Natural killer cell (primary cell): ENCODE measurements around the gene PGPEP1. TPM values are rescaled to one million over a fixed set of nuclear protein-coding genes. Genes with fewer than 3 reads are reported as not detected.

ENCODE experiments used
- ATAC-seq, 3 donors: fragments of 150-1000 bp in 2 of 3; fragments of 200-7000 bp in 1 of 3; cut with Tn5 transposase; 1 replicate in 1 of 3; 2 replicates in 2 of 3; pipeline ENCODE4 v1.10.0; 2021; ENCODE audit warnings: mild to moderate bottlenecking in 2 of 3, moderate library complexity in 2 of 3
- DNase-seq, 2 donors: peaks; one replicate each; pipeline versions ENCODE4 v3.0.0 to v3.0.0-alpha.2; 2013 to 2021; ENCODE audit warnings: mixed read lengths in 1 of 2
- H3K27ac ChIP-seq: one replicate; pipeline ENCODE4 v1.5.1; 2013; ENCODE audit warnings: mild to moderate bottlenecking, low read length
- H3K27me3 ChIP-seq: one replicate; pipeline ENCODE4 v1.6.1; 2013; ENCODE audit warnings: low read length; ENCODE audit not compliant: control insufficient read depth, insufficient read depth
- H3K36me3 ChIP-seq: one replicate; pipeline ENCODE4 v1.6.1; 2013; ENCODE audit warnings: low read length; ENCODE audit not compliant: control insufficient read depth, insufficient read depth
- H3K4me1 ChIP-seq: one replicate; pipeline ENCODE4 v1.6.1; 2013; ENCODE audit warnings: low read length; ENCODE audit not compliant: control insufficient read depth, insufficient read depth
- H3K4me3 ChIP-seq: one replicate; pipeline ENCODE4 v1.5.1; 2013; ENCODE audit warnings: low read length
- H3K9me3 ChIP-seq: one replicate; pipeline ENCODE4 v1.6.1; 2013; ENCODE audit warnings: low read length; ENCODE audit not compliant: control insufficient read depth, insufficient read depth
- H3K27ac Mint-ChIP-seq, 2 donors: one replicate each; pipeline ENCODE4 v1.8.0; 2022; ENCODE audit warnings: mild to moderate bottlenecking in 2 of 2, mixed read lengths in 2 of 2, moderate library complexity in 1 of 2
- H3K27me3 Mint-ChIP-seq, 2 donors: one replicate each; pipeline ENCODE4 v1.8.0; 2022; ENCODE audit warnings: low read depth in 2 of 2, mixed read lengths in 2 of 2
- H3K36me3 Mint-ChIP-seq: one replicate; pipeline ENCODE4 v1.8.0; 2022; ENCODE audit warnings: mixed read lengths
- H3K4me1 Mint-ChIP-seq, 2 donors: one replicate each; pipeline ENCODE4 v1.8.0; 2022; ENCODE audit warnings: mixed read lengths in 2 of 2
- H3K4me3 Mint-ChIP-seq: one replicate; pipeline ENCODE4 v1.8.0; 2022; ENCODE audit warnings: mild to moderate bottlenecking, moderate library complexity, mixed read lengths
- H3K9me3 Mint-ChIP-seq, 2 donors: one replicate each; pipeline ENCODE4 v1.8.0; 2022; ENCODE audit warnings: mixed read lengths in 2 of 2
- WGBS: methylation state at CpG from one replicate; pipeline ENCODE4 v1.1.7; 2013; ENCODE audit warnings: missing lambda C conversion rate; ENCODE audit not compliant: insufficient coverage; 5-methylcytosine and 5-hydroxymethylcytosine counted together
- intact Hi-C: fragments of 100-400 bp; cut with micrococcal nuclease; formaldehyde crosslinking; loops from one replicate; pipeline ENCODE4 v1.14.2; 2022
- total RNA-seq, 4 donors: library from RNA; stranded (reverse); fragments of 120-200 nt in 1 of 4; gene quantifications; one replicate each; pipeline versions ENCODE4 v1.2.3 to v1.2.4, GENCODE V29; 2013 to 2022
- TF ChIP-seq, protein P1 (sequence below): fragments of 200-600 bp; IDR thresholded peaks from one replicate; pipeline ENCODE4 v1.8.0; 2022; ENCODE audit warnings: antibody characterized with exemption

Gene PGPEP1
- total RNA-seq, 3 donors from 2014 or later (not counting 1 experiment from before 2014, with no cell fraction given) = 69.1 to 73.3 (median 71.0) TPM

DNA sequence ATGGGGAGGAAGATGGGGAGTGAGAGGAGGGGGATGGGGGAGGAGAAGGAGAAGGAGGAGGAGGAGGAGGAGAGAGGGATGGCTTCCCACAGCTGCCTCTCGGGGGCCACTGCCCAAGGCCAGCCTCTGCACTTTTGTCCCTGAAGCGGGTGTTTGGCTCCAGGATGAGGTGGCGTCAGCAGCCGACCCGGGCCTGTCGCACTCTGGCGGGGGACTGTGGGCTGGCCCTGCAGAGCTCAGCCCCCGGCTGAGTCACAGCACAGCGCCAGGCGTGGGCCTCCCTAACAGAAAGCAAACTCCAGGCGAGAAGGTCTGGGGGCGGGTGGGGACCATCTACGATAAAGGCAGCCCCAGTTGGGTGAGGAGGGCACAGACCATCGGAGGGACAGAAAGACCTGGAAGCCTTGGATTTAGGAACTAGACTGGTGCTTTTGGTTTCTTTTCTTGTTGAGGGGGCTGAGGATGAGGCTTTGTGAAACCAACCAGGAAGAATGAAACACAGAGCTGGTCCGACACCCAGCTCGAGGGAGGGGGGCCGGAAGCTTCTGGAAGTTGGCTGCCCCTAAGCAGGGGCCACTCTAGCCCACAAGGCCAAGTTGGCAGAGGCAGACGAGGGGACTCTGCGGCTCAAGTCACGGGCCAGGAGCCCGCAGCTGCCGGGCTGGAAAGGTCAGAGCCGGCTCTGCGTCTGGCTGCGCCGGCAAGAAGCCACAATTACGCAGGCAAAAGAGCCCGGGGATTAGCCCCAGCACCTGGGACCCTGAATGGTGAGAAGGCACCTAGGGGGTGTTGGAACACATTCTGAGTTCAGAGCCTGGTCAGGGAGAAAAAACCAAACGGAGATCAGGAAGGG lies 35.7 kb upstream of the PGPEP1 start:
- DNase-seq = peak; percentile 82 to 89
- Mint-ChIP-seq H3K4me1 (peaks cover 17 to 23% of the 10 kb centered on the region in 2 donors), H3K9me3 (no peaks in the 10 kb centered on the region)

DNA sequence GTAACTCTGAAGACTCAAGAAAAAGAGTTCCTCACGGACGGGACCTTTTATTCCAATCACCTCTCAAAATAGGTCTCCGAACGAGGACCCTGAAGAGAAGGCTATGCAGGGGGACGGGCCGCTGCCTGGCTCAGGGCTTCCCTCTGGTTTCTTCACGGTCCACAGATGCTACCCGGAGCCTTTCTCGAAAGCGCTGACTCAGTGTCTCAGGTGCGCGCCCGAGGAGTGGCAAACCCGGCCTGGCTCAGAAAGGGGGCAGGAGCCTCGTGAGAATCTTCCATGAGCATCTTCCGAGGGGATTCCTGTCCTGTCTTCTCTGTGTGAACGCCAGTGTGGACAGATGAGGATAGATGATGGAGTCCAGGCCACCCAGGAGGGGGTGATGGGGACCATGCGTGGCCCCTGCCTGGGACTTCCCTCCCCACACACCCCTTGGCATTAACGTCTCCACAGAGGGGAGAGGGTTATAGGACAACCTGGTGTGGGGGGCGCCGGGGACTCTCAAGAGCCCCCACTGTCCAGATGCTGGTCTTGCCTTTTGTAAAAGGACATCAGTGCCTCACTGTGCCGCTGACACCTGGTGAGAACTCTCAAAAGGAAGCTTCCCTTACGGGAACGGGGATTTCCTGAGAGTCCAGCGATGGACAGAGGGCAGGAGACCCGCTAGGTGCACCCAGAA lies 34.0 kb upstream of the PGPEP1 start:
- Histone ChIP-seq H3K4me1 (peaks cover 69% of the 10 kb centered on the region), H3K9me3 (no peaks in the 10 kb centered on the region), H3K27me3 (no peaks in the 10 kb centered on the region), H3K4me3 (no peak overlapping the region), H3K36me3 (peaks cover 12% of the 10 kb centered on the region), H3K27ac (peak overlapping the region; percentile 99)
- ATAC-seq = no peak
- no peaks in the 10 kb centered on the region for H3K36me3 Mint-ChIP-seq
- H3K9me3 Mint-ChIP-seq = no peaks in the 10 kb centered on the region
- TF ChIP-seq, protein P1, sequence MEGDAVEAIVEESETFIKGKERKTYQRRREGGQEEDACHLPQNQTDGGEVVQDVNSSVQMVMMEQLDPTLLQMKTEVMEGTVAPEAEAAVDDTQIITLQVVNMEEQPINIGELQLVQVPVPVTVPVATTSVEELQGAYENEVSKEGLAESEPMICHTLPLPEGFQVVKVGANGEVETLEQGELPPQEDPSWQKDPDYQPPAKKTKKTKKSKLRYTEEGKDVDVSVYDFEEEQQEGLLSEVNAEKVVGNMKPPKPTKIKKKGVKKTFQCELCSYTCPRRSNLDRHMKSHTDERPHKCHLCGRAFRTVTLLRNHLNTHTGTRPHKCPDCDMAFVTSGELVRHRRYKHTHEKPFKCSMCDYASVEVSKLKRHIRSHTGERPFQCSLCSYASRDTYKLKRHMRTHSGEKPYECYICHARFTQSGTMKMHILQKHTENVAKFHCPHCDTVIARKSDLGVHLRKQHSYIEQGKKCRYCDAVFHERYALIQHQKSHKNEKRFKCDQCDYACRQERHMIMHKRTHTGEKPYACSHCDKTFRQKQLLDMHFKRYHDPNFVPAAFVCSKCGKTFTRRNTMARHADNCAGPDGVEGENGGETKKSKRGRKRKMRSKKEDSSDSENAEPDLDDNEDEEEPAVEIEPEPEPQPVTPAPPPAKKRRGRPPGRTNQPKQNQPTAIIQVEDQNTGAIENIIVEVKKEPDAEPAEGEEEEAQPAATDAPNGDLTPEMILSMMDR = no peak
- 84% methylated on average over 25 of the region's 26 CpGs for WGBS
- H3K27ac Mint-ChIP-seq = peak overlapping the region; percentile 96 to 97
- intact Hi-C loops = loop anchor here (1.0 kb wide), 1 partner anchor 9 kb away; no protein-coding TSS in a partner anchor
- peaks cover 17 to 34% of the 10 kb centered on the region in 2 donors for H3K4me1 Mint-ChIP-seq
- H3K27me3 Mint-ChIP-seq = no peaks in the 10 kb centered on the region
- H3K4me3 Mint-ChIP-seq = peak overlapping the region; percentile 40
- peak in 1 of 2 donors; percentile 28 for DNase-seq

More for the DNA sequence above, 35.7 kb upstream of the PGPEP1 start:
- 0% methylated on average over 29 of the region's 29 CpGs for WGBS
- Histone ChIP-seq H3K36me3 (peaks cover 7% of the 10 kb centered on the region), H3K9me3 (no peaks in the 10 kb centered on the region), H3K27ac (peak overlapping the region; percentile 99), H3K4me1 (peaks cover 64% of the 10 kb centered on the region), H3K4me3 (peak overlapping the region; percentile 59), H3K27me3 (no peaks in the 10 kb centered on the region)
- peak; percentile 78 to 87 (median 79) for ATAC-seq
- intact Hi-C loops = loop anchor here (1.0 kb wide), 3 partner anchors 14 to 25 kb away; partner anchors contain the start of gene LSM4
- Mint-ChIP-seq H3K36me3 (no peaks in the 10 kb centered on the region), H3K27ac (peak overlapping the region; percentile 96 to 97), H3K27me3 (no peaks in the 10 kb centered on the region), H3K4me3 (peak overlapping the region; percentile 86)
- TF ChIP-seq, protein P1 = no peak

DNA sequence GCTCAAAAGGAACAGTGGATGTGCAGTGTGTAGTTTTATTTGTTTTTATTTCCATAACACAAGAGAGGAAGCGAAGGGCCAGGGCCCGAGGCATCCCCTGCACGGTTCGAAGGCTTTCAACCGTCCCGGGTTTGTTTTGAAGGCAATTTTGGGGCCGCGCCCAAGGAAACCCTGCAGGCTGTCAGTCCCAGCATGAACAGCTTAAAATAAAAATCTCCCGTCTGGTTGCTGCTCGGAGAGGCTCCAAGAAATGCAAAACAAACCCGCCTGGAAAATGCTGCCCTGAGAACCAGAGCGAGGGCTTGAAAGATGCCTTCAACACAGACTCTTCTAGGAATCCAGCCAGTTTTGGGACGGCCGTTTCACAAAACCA lies 33.5 kb upstream of the PGPEP1 start:
- Mint-ChIP-seq H3K9me3 (no peaks in the 10 kb centered on the region), H3K36me3 (no peaks in the 10 kb centered on the region), H3K4me3 (peak overlapping the region; percentile 35), H3K4me1 (peaks cover 17 to 34% of the 10 kb centered on the region in 2 donors), H3K27me3 (no peaks in the 10 kb centered on the region), H3K27ac (peak overlapping the region; percentile 96 to 97)
- peaks cover 64% of the 10 kb centered on the region for H3K4me1 ChIP-seq
- TF ChIP-seq, protein P1 = no peak
- no peaks in the 10 kb centered on the region for H3K9me3 ChIP-seq
- WGBS = 77% methylated on average over 14 of the region's 14 CpGs
- ATAC-seq (no peak), DNase-seq (peak in 1 of 2 donors; percentile 41)
- H3K27ac ChIP-seq = peak overlapping the region; percentile 99
- no peak overlapping the region for H3K4me3 ChIP-seq
- H3K27me3 ChIP-seq = no peaks in the 10 kb centered on the region
- H3K36me3 ChIP-seq = peaks cover 17% of the 10 kb centered on the region
- intact Hi-C loops = loop anchor here (1.0 kb wide), 1 partner anchor 8 kb away; no protein-coding TSS in a partner anchor
